ENCODE results near the gene PRKCH. TPM values are rescaled to one million over a fixed set of nuclear protein-coding genes. Genes with fewer than 3 reads are reported as not detected.

Gene PRKCH
- total and polyA plus RNA-seq, 9 of the 15 experiments (the other 6 are each of a cell fraction or from before 2014, with no cell fraction given): 0.61 to 4.4 (median 4.0) TPM

GRCh38 chr14:61385002-61385685, 63.8 kb downstream of the PRKCH start:
- H3K79me2 ChIP-seq (ENCODE audit: control insufficient read depth, insufficient read depth, low read length): no peaks in the 10 kb centered on the region
- H4K20me1 ChIP-seq (replicated peaks; ENCODE audit: control insufficient read depth, insufficient read depth, low read length): no peaks in the 10 kb centered on the region
- no peak overlapping the region for H3K4me3 ChIP-seq
- no peak overlapping the region for H3K4me2 ChIP-seq (ENCODE audit: insufficient read depth, low read length)
- H3K9me3 ChIP-seq (replicated peaks; ENCODE audit: control insufficient read depth, insufficient read depth, low read depth, low read length): no peaks in the 10 kb centered on the region
- H3K9ac ChIP-seq (ENCODE audit: insufficient read depth in 1 of 2, low read depth in 2 of 2, low read length in 2 of 2): no peak overlapping the region
- in situ Hi-C loops (cut with MboI): no loop called here
- H3K9me1 ChIP-seq (ENCODE audit: control insufficient read depth, insufficient read depth, low read length): no peaks in the 10 kb centered on the region
- 28% methylated on average over 6 of the region's 6 CpGs for WGBS (ENCODE audit: insufficient coverage, low coverage, missing lambda C conversion rate)
- no peak overlapping the region for H3K27ac ChIP-seq (ENCODE audit: extremely low read depth, low read depth, low read length)
- TF ChIP-seq PCBP2 (IDR thresholded peaks at IDR 0.05; ENCODE audit: low read depth, low read length, poor library complexity, severe bottlenecking) (no peak), ZBTB34 (CRISPR knock-in tag; IDR thresholded peaks at IDR 0.05) (no peak), ADNP (tag; IDR thresholded peaks at IDR 0.05) (no peak), DEAF1 (CRISPR knock-in tag; IDR thresholded peaks at IDR 0.05) (no peak), BDP1 (IDR thresholded peaks at IDR 0.05; ENCODE audit: insufficient read depth, insufficient read length) (no peak), HNRNPL (IDR thresholded peaks at IDR 0.05; ENCODE audit: low read depth, low read length) (no peak), SAFB (IDR thresholded peaks at IDR 0.05; ENCODE audit: borderline replicate concordance, low read depth, low read length) (no peak), NCOA6 (IDR thresholded peaks at IDR 0.05) (no peak), FOXA1 (IDR thresholded peaks at IDR 0.05; ENCODE audit: borderline replicate concordance) (no peak), TEAD2 (tag; IDR thresholded peaks at IDR 0.05) (no peak), ZNF444 (CRISPR knock-in tag; IDR thresholded peaks at IDR 0.05) (no peak), ILK (tag; IDR thresholded peaks at IDR 0.05; ENCODE audit: borderline replicate concordance, low read depth) (no peak), EWSR1 (IDR thresholded peaks at IDR 0.05; ENCODE audit: borderline replicate concordance, low read depth, partially characterized antibody) (no peak), ZNF436 (CRISPR knock-in tag; IDR thresholded peaks at IDR 0.05) (no peak), PRMT5 (CRISPR knock-in tag; IDR thresholded peaks at IDR 0.05) (no peak), ZNF668 (CRISPR knock-in tag; IDR thresholded peaks at IDR 0.05) (no peak), KHSRP (IDR thresholded peaks at IDR 0.05) (no peak)
- FAIRE-seq: no peak
- H2AFZ ChIP-seq (ENCODE audit: low read depth, low read length): no peak overlapping the region
- no peak for ATAC-seq
- no peaks in the 10 kb centered on the region for H3K36me3 ChIP-seq (ENCODE audit: control insufficient read depth, insufficient read depth, low read length)
- DNase-seq (ENCODE audit: extremely low read depth in 1 of 4, low spot score in 3 of 4): no peak
- CTCF ChIA-PET (ENCODE audit: low intra/inter-chr PET ratio): no interaction called here
- POLR2A ChIA-PET: no interaction called here
- peaks cover 0 to 5% of the 10 kb centered on the region in 2 experiments; a peak in 2 of 5 replicates for H3K27me3 ChIP-seq (ENCODE audit: control insufficient read depth in 2 of 2, insufficient read depth in 2 of 2, low read length in 2 of 2)
- H3K4me1 ChIP-seq (replicated peaks in 1 of 2; ENCODE audit: control insufficient read depth in 2 of 2, insufficient read depth in 2 of 2, low read length in 2 of 2): no peaks in the 10 kb centered on the region
- intact Hi-C loops (cut with micrococcal nuclease): no loop called here
- no TSS peak for BruUV-seq (replicated peaks)
